GM18498 (cell line): ENCODE data around the gene DIABLO.
"Not testable (repeated sequence)": the region's sequence is repeated elsewhere in the genome, so short reads cannot be mapped to it uniquely, and the experiment has no call there.

Experiments used
- ATAC-seq: cut with Tn5 transposase; IDR thresholded peaks from one replicate; pipeline ENCODE4 v1.9.1; 2021; ENCODE audit warnings: mild to moderate bottlenecking, moderate library complexity; ENCODE audit not compliant: unreplicated experiment

Gene DIABLO

GRCh38 chr12:122215771-122216170 is 10.1 kb downstream of the DIABLO start:
- no peak for ATAC-seq

- no peak for ATAC-seq
These were observed 17.6 kb downstream of the DIABLO start for GRCh38 chr12:122208073-122208820.

GRCh38 chr12:122207391-122207790 is 18.5 kb downstream of the DIABLO start:
- no peak for ATAC-seq

GRCh38 chr12:122206976-122207375 is 18.9 kb downstream of the DIABLO start:
- no peak for ATAC-seq

- ATAC-seq, result no peak
These were observed 19.6 kb downstream of the DIABLO start for GRCh38 chr12:122206111-122206881.

- ATAC-seq, result no peak
These were observed 20.6 kb downstream of the DIABLO start for GRCh38 chr12:122205053-122205925.

- ATAC-seq, result no peak
These were observed 21.4 kb downstream of the DIABLO start for GRCh38 chr12:122204167-122205052.

GRCh38 chr12:122203301-122204166 is 22.3 kb downstream of the DIABLO start, which contains the start of gene B3GNT4:
Gene B3GNT4 (plus strand): TSS chr12:122203709. CDS start chr12:122204619, 910 bp downstream.
- no peak for ATAC-seq

GRCh38 chr12:122202811-122203210 is 23.0 kb downstream of the DIABLO start:
- not testable (repeated sequence) for ATAC-seq

- ATAC-seq, result no peak
These were observed 23.8 kb downstream of the DIABLO start for GRCh38 chr12:122202017-122202416.

GRCh38 chr12:122201381-122201780 is 24.5 kb downstream of the DIABLO start:
- ATAC-seq, result no peak

GRCh38 chr12:122200541-122201175 is 25.2 kb downstream of the DIABLO start:
- ATAC-seq, result no peak

- no peak for ATAC-seq
These were observed 26.1 kb downstream of the DIABLO start for GRCh38 chr12:122199484-122200355.

- ATAC-seq, result no peak
These were observed 28.3 kb downstream of the DIABLO start for GRCh38 chr12:122197612-122197966.

- ATAC-seq, result no peak
These were observed 30.4 kb downstream of the DIABLO start for GRCh38 chr12:122195405-122195804.

GRCh38 chr12:122194804-122195203 is 31.0 kb downstream of the DIABLO start:
- ATAC-seq, result no peak

- ATAC-seq, result no peak
These were observed 33.4 kb downstream of the DIABLO start for GRCh38 chr12:122192441-122192840.
